Activated gamma-delta T cell treated with anti-CD3 and anti-CD28 coated beads, Interleukin-2, amount 50 U/mL, for 16 hours (primary cell): Measurements from ENCODE around the gene PPIL1.
"Not testable (repeated sequence)": the region's sequence is repeated elsewhere in the genome, so short reads cannot be mapped to it uniquely, and the experiment has no call there.

ENCODE experiments used
- DNase-seq: peaks from one replicate; pipeline ENCODE4 v3.0.0-alpha.2; 2020; ENCODE audit warnings: low read depth

The PPIL1 gene

GRCh38 chr6:36814249-36814648, 60.4 kb downstream of the PPIL1 start:
- no peak for DNase-seq

- DNase-seq, result no peak
Measured at GRCh38 chr6:36813526-36813925, 61.1 kb downstream of the PPIL1 start.

GRCh38 chr6:36813047-36813446, 61.6 kb downstream of the PPIL1 start:
- not testable (repeated sequence) for DNase-seq

GRCh38 chr6:36809941-36810803, 64.4 kb downstream of the PPIL1 start:
- no peak for DNase-seq

- DNase-seq, result no peak
Measured at GRCh38 chr6:36809156-36809555, 65.4 kb downstream of the PPIL1 start.

GRCh38 chr6:36808634-36809033, 66.0 kb downstream of the PPIL1 start:
- no peak for DNase-seq

- DNase-seq, result no peak
Measured at GRCh38 chr6:36807750-36808149, 66.9 kb downstream of the PPIL1 start.

GRCh38 chr6:36807143-36807542, 67.5 kb downstream of the PPIL1 start:
- DNase-seq, result no peak

- DNase-seq, result no peak
Measured at GRCh38 chr6:36805917-36806316, 68.7 kb downstream of the PPIL1 start.

- DNase-seq, result no peak
Measured at GRCh38 chr6:36805096-36805797, 69.4 kb downstream of the PPIL1 start.
